NCI-H1930 (cell line): Measurements from ENCODE around the gene SGCD.

Experiments
- DNase-seq, 2 experiments: peaks; one replicate each; lab custom pipeline; 2025; lab: John Stamatoyannopoulos, UW

The SGCD gene

GRCh38 chr5:156326718-156327259 lies at the start of gene SGCD:
TSS of gene SGCD (plus strand) at chr5:156327164.
- DNase-seq, result no peak

DNA sequence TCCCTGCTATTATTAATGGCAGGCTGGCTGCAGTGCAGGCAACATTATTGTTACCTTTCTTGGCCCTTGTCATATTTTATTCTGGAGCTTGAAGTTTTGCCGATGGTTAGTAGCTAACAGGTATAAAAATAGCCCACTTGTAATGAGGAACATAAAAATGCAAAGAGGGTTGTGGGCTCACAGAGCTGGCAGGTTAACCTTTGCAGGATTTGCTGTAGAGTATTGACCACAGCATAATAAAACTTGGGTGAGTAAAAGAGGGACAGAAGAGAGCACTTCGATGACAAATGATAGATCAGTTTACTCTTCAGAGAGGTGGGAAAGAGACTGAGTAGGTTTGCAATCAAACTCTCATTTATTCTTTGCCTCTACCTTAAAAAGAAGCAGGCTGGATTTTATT lies 49.7 kb upstream of the SGCD start:
- no peak for DNase-seq

DNA sequence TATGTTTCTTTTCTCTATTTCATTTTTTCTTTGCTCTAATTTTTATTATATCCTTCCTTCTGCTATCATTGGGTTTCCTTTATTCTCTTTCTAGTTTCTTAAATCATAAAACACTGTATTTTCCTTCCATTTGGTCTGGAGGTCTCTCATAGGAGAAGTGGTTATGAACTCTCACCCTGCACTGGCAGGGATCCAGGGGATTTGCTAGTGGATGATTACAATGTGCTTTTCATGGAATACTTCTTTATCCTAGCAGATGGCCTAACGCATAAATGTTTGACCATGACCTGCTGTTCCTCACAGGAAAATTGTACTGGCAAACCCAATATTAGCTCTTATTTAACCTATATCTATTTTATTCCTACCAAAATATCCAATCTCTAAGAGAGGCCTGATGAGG lies 31.5 kb upstream of the SGCD start:
- DNase-seq, result no peak

DNA sequence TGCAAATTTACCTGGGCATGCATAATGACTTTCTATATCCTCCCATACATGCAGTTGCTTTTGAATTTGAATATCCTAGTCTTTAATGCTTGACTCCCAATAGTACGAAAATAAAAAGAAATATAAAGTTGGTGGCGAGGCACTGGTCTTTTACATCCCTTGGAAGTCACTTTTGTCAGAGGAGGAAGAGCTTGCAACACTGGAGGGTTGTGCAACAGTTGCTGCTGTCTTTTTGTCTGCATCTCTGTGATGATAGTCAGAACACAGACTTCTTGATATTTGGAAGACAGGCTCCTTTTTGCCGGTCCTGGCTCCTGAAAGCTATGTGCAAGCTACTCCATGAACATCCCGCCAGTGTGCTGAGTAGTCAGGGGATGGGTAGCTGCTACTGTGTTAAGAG lies 16.8 kb upstream of the SGCD start:
- DNase-seq, result no peak

DNA sequence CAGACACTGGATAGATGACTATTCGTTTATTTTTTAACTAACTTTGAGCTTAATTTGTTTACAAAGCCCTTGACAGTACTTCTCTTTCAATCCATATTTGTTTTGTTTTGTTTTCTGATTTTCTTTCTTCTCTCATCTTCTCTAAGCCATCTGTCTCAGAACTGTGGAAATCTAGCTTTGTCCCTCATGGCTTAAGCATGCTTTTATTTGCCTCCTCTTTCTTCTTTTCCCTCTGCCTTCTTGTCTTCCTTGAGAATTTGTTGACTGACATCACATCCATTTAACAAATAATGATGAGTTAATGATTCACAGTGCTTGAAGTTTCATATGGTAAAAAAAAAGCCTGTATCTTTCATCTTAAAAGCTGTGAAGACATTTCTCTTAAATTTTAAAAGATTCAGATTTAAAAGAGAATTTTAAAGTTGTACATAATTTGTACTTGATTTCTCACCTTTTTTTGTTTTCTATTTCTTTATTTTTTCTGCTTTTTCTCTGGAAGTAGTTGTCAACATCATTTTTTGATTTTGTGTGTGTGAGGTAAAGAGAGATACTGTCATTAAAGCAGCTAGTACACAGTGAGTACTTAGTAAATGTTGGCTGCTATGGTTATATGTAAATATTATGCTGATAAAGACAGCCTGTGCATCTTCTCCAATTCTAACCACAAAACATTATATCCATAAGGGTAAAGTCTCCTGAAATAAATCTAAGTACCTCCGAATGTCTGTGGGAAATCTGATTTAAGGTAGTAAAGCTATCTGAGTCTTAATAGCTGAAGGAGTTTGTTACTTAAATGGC lies 13.9 kb upstream of the SGCD start:
- no peak for DNase-seq

- no peak for DNase-seq
These were observed 12.5 kb upstream of the SGCD start for GRCh38 chr5:156314416-156314815.

DNA sequence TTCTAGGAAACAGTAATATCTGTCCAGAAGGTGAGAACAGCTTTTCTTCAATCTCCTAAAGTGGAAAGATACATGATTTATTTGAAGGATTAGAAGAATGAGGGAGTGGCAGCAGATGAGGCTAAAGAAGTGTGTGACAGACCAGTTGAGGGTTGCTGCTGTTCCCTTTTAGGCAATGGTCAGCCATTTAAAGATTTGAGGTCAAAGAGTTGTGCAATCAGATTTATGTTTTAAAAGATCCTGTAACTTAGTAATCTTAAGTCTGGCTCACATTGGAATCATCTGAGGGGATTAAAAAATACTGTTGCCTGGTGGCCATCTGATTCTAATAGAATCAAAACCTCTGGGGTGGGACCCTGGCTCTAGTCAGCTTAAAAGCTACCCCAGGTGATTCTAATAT lies 4.3 kb upstream of the SGCD start:
- no peak for DNase-seq

DNA sequence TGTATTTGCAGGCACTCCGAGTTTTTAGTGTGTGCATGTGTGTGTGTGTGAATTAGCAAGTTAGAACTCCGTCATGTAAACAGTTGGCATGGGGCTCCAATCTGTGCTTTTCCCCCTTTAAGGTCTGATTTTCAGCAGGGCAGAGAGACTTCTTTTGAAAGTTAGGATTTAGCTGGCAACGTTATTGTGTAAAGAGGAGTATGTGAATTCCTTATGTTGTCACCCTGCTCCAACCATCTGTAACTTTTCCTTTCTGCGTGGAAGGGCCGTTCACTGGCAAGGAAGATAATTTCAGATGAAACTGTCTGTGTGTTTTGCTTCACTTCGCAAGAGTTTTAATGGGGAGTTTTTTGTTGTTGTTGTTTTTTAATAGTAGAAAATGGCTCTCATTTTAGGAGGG lies 332 bp downstream of the SGCD start:
- DNase-seq, result no peak

DNA sequence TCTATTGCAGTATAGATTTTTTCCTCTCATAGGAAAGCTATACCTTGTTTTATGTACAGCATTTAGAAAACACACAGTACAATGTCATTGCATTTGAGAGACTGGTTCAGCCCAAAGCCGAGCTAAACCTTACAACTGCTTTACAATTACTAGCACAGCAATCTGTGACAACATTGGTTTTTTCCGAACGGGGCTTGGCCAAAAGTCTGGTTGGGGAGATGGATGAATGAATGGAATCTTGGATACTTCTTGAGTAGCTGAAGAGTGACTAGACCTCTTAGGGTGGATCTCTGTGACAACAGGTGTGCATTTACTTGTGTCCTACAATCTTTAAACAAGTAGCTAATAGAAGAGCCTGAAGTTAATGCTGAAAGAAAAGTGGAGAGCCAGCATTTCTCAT lies 1.2 kb downstream of the SGCD start:
- DNase-seq, result no peak

GRCh38 chr5:156328766-156329165 lies 1.8 kb downstream of the SGCD start:
- no peak for DNase-seq

GRCh38 chr5:156329171-156329611 lies 2.2 kb downstream of the SGCD start:
- DNase-seq, result no peak

GRCh38 chr5:156330141-156330870 lies 3.3 kb downstream of the SGCD start:
- DNase-seq, result no peak

- DNase-seq, result no peak
These were observed 4.2 kb downstream of the SGCD start for GRCh38 chr5:156331181-156331580.

- DNase-seq, result no peak
These were observed 4.9 kb downstream of the SGCD start for GRCh38 chr5:156331845-156332244.

- no peak for DNase-seq
These were observed 5.3 kb downstream of the SGCD start for GRCh38 chr5:156332245-156332644.

- DNase-seq, result no peak
These were observed 12.3 kb downstream of the SGCD start for GRCh38 chr5:156339139-156339841.

DNA sequence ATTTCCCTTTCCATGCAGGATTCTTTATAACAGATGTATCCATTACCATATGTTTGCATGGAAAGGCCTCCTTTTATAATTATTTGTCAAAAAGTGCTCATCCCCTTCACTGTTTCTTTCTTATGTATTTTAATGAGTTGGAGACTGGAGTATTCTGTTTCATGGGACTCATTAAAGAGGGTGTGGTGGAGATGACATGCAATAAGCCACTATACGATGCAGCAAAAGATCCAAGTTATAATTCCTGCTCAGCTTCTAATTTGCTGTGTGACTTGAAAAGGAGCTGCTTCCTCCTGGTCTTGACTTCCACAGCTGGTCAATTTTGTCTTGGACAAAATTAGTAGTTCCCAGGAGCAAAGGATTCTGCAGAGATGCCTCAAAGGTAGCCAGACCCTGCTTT lies 13.9 kb downstream of the SGCD start:
- DNase-seq, result no peak

DNA sequence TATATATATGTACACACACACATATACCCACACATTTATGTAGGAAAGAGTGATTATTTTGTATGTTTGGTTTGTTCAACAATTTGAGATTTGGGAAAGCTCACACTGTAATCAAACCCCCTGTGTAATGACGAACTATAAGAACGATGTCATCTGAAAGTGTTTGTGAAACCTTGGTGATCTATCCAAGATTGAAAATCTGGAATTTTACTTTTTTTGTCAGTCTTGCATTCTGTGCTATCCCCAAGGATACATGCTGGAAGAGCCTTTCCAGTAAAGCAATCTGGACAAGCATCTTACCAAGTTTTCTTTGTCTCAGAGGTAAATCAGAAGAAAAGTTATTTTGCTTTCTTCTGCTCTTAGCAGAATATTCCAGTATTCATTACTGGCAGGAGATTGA lies 23.3 kb downstream of the SGCD start:
- no peak for DNase-seq

- no peak for DNase-seq
These were observed 24.5 kb downstream of the SGCD start for GRCh38 chr5:156351423-156351822.

- DNase-seq, result no peak
These were observed 27.6 kb downstream of the SGCD start for GRCh38 chr5:156354571-156354970.

GRCh38 chr5:156356238-156356637 lies 29.3 kb downstream of the SGCD start:
- no peak for DNase-seq

GRCh38 chr5:156359476-156359875 lies 32.5 kb downstream of the SGCD start:
- DNase-seq, result no peak
